ENCODE data around the gene KDM4E.
A peak's percentile ranks its signal among the peaks of the same experiment; 100 is the strongest.

The KDM4E gene

GRCh38 chr11:95050595-95051202 is 25.6 kb downstream of the KDM4E start:
- H3K4me3 ChIP-seq (ENCODE audit: low read depth, low read length): no peak overlapping the region

- no peak overlapping the region for H3K4me3 ChIP-seq (ENCODE audit: low read depth, low read length)
Observed at GRCh38 chr11:95054356-95054755, 29.3 kb downstream of the KDM4E start.

DNA sequence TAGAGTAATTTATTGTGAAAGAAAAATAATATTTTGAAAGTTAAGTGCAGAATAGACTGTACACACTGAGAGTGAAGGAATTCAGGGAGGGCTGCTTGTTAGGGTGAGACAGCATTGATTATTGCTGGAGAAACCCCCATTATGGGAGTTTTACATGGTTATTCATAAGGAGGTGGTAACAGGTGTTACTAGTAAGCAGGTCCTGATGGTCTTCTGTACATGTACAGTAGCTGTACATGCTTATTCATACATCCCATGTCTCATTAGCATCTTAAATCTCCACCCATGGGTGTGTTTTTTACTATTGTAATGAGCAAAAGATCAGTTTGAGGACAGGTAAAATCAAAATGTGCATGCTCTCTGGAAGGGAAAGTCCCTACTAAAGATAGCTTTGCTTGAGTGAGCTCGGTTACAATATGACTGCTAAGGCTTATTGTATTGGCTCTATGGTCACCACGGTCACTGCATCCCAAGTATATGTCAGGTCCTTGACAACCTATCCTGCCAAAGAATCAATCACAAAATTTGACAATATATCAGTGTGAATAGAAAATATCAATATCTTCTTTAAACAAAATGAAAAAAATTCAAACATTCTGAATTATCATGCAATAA is 30.3 kb downstream of the KDM4E start:
- no peak overlapping the region for H3K4me3 ChIP-seq (ENCODE audit: low read depth, low read length)

GRCh38 chr11:95057959-95058358 is 32.9 kb downstream of the KDM4E start:
- H3K4me3 ChIP-seq (ENCODE audit: low read depth, low read length): no peak overlapping the region

DNA sequence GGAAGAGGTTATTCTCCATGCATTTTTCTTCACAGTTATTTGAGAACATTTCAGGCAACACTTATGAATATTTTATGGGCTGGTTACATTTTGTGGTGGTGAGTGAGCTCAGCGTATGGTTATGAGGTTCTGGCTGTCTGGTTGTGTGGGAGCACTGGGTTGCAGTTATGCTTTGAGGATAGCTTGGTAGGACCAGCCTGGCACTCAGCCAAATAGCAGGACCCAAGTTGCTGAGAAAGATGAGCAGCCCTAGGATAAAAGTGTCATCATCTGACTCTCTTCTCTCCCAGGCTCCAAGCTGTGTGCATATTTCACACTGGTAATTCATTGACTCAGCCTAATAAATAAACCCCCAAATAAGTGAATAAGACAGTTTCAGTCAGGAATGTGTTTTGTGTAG is 33.6 kb downstream of the KDM4E start:
- no peak overlapping the region for H3K4me3 ChIP-seq (ENCODE audit: low read depth, low read length)

- no peak overlapping the region for H3K4me3 ChIP-seq (ENCODE audit: low read depth, low read length)
Observed at GRCh38 chr11:95059046-95059445, 34.0 kb downstream of the KDM4E start.

GRCh38 chr11:95065336-95065735 is 40.3 kb downstream of the KDM4E start:
- H3K4me3 ChIP-seq (ENCODE audit: low read depth, low read length): no peak overlapping the region

DNA sequence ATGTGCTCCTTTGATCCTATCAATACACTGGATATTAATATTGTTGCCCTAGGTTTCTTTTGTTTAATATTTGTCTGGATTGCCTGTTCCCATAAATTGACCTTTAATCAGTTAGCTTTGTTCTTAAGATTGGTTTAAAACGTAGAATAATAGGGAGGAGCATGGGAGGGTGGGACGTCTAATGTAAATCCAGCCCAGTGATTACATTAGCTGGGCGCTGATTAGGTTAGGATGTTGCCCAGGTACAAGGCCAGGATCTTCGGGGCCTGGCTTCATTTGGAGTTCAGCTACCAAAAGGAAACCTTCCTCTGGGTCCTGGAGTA is 41.6 kb downstream of the KDM4E start, which contains the start of gene SRSF8:
SRSF8 (plus strand) TSS at position 204 of the 323 bp plus-strand sequence. CDS start 308 bp downstream, outside the sequence.
- H3K4me3 ChIP-seq (ENCODE audit: low read depth, low read length): peak within 1 kb of the TSS; percentile 83

DNA sequence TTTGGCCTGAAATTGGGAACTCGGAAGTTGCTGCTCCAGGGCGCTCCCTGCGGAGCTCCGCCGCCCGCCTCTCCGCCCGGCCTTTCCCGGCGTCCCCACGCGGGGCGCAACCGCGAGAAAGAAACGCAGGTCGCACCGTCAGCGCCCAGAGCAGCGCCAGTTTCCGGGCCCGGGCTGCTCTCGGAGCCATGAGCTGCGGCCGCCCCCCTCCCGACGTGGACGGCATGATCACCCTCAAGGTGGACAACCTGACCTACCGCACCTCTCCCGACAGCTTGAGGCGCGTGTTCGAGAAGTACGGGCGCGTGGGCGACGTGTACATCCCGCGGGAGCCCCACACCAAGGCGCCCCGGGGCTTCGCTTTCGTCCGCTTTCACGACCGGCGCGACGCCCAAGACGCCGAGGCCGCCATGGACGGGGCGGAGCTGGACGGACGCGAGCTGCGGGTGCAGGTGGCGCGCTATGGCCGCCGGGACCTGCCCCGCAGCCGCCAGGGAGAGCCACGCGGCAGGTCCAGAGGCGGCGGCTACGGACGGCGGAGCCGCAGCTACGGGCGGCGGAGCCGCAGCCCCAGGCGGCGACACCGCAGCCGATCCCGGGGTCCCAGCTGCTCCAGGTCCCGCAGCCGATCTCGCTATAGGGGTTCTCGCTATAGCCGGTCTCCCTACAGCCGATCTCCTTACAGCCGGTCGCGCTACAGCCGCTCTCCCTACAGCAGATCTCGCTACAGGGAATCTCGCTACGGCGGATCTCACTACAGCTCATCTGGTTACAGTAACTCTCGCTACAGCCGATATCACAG is 42.2 kb downstream of the KDM4E start:
- H3K4me3 ChIP-seq (ENCODE audit: low read depth, low read length): peak overlapping the region; percentile 83

DNA sequence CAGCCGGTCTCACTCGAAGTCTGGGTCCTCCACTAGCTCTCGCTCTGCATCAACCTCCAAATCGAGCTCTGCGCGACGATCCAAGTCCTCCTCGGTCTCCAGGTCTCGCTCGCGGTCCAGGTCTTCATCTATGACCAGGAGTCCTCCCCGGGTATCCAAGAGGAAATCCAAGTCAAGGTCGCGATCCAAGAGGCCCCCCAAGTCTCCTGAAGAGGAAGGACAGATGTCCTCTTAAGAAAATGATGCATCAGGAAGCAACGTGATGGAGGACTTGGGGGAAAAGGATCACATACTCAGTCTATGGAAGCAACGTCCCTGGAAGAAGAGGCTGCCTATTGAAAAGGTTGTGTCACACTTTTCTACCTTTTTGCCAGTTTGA is 42.8 kb downstream of the KDM4E start:
- peak overlapping the region; percentile 83 for H3K4me3 ChIP-seq (ENCODE audit: low read depth, low read length)

DNA sequence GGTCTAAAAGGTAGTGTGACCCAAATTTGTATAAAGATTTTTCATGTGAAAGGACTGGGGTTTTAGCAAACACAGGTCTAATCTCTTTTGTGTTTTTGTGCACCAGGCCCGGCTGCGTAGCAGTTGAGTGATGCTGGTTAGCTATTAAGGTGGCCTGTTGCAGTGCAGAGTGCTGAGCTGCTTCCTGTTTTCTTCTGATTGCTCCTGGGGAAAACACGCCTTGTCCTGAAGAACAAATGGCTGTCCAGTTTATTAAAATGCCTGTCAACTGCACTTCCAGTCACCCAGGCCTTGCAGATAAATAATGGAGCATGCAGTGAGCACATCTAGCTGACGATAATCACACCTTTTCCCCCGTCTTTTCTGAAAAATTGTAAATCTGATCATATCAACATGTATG is 43.5 kb downstream of the KDM4E start:
- H3K4me3 ChIP-seq (ENCODE audit: low read depth, low read length): peak overlapping the region; percentile 83

DNA sequence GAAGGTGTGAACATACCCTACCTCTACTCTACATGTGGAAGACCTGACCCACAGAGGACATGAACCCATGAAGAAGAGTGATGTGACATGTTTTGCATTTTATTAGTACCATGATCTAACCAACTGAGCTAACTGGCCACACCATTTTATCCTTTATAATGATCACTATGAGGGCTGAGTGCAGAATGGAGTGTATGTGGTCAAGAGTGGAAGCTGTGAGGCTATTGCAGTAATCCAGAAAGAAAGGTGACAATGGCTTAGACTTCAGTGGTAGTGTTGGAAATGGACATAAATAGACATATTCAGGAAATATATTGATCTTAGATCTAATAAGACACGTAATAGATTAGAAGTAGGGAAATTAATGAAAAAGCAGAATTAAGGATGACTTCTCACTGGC is 45.4 kb downstream of the KDM4E start:
- H3K4me3 ChIP-seq (ENCODE audit: low read depth, low read length): no peak overlapping the region

DNA sequence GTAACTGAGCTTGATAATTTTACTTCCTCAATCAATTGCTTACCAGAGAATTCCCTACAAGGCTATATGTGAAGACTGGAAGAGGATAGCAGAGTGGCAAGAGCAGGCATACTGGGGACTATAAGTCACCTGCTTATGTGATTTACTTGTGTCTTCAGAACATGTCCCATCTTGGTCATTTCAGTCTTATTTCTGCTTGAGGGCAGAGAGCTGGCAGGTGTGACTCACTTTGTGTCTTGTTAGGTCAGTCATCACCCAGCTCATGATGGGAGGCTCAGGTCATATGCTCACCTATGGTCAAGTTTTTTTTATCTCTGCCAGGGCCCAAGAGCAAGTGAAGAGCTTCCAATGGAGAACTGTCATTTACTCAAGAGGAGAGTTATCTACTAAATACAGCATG is 47.9 kb downstream of the KDM4E start:
- no peak overlapping the region for H3K4me3 ChIP-seq (ENCODE audit: low read depth, low read length)

- no peak overlapping the region for H3K4me3 ChIP-seq (ENCODE audit: low read depth, low read length)
Observed at GRCh38 chr11:95074792-95075563, 49.9 kb downstream of the KDM4E start.

- H3K4me3 ChIP-seq (ENCODE audit: low read depth, low read length): no peak overlapping the region
Observed at GRCh38 chr11:95076416-95076815, 51.4 kb downstream of the KDM4E start.

- no peak overlapping the region for H3K4me3 ChIP-seq (ENCODE audit: low read depth, low read length)
Observed at GRCh38 chr11:95076981-95077380, 51.9 kb downstream of the KDM4E start.

Measured in iPS-11a (cell line).